NCI-H510A treated with DMSO at 0.1 percent for 48 hours (cell line): ENCODE measurements around the gene MID2.
A peak's percentile ranks its signal among the peaks of the same experiment; 100 is the strongest.
"Not testable (repeated sequence)": the region's sequence is repeated elsewhere in the genome, so short reads cannot be mapped to it uniquely, and the experiment has no call there.

Experiments
- DNase-seq: peaks from one replicate; lab custom pipeline; 2025; lab: John Stamatoyannopoulos, UW

The MID2 gene

GRCh38 chrX:107842715-107843400 lies 17.2 kb downstream of the MID2 start:
- DNase-seq, result no peak

- DNase-seq, result no peak
These were observed 20.0 kb downstream of the MID2 start for GRCh38 chrX:107845625-107846024.

- DNase-seq, result no peak
These were observed 22.9 kb downstream of the MID2 start for GRCh38 chrX:107848591-107848990.

GRCh38 chrX:107849747-107850421 lies 24.2 kb downstream of the MID2 start:
- DNase-seq, result no peak

- DNase-seq, result no peak
These were observed 24.7 kb downstream of the MID2 start for GRCh38 chrX:107850422-107850765.

GRCh38 chrX:107851215-107851614 lies 25.5 kb downstream of the MID2 start:
- no peak for DNase-seq

GRCh38 chrX:107851665-107852064 lies 26.0 kb downstream of the MID2 start:
- DNase-seq, result not testable (repeated sequence)

GRCh38 chrX:107856289-107856688 lies 30.6 kb downstream of the MID2 start:
- DNase-seq, result no peak

GRCh38 chrX:107857041-107857440 lies 31.4 kb downstream of the MID2 start:
- not testable (repeated sequence) for DNase-seq

GRCh38 chrX:107857837-107858236 lies 32.2 kb downstream of the MID2 start:
- DNase-seq, result peak; percentile 21

GRCh38 chrX:107861056-107861455 lies 35.4 kb downstream of the MID2 start:
- DNase-seq, result no peak

GRCh38 chrX:107871136-107871535 lies 45.5 kb downstream of the MID2 start:
- DNase-seq, result no peak

- DNase-seq, result no peak
These were observed 52.4 kb downstream of the MID2 start for GRCh38 chrX:107878106-107878505.

GRCh38 chrX:107880054-107880610 lies 54.5 kb downstream of the MID2 start:
- DNase-seq, result no peak

GRCh38 chrX:107894038-107894437 lies 68.4 kb downstream of the MID2 start:
- peak; percentile 66 for DNase-seq

GRCh38 chrX:107902721-107903120 lies 77.1 kb downstream of the MID2 start:
- no peak for DNase-seq

- DNase-seq, result no peak
These were observed 79.7 kb downstream of the MID2 start for GRCh38 chrX:107905366-107905765.

- DNase-seq, result no peak
These were observed 98.6 kb downstream of the MID2 start for GRCh38 chrX:107924136-107924746.

GRCh38 chrX:107934262-107934661 lies 108.6 kb downstream of the MID2 start:
- DNase-seq, result no peak

GRCh38 chrX:107935200-107935599 lies 109.5 kb downstream of the MID2 start:
- peak; percentile 0 for DNase-seq

GRCh38 chrX:107935664-107936433 lies 110.2 kb downstream of the MID2 start:
- no peak for DNase-seq

GRCh38 chrX:107936434-107936730 lies 110.7 kb downstream of the MID2 start:
- DNase-seq, result no peak

- no peak for DNase-seq
These were observed 114.4 kb downstream of the MID2 start for GRCh38 chrX:107940095-107940494.
